Stomach smooth muscle (tissue), 2 donors: ENCODE results near the gene LENG8.
A peak's percentile ranks its signal among the peaks of the same experiment; 100 is the strongest.

Source experiments
- H3K27ac ChIP-seq: one replicate; pipeline ENCODE4 v1.7.0; 2013; ENCODE audit warnings: mild to moderate bottlenecking, low read length, inconsistent platforms
- H3K27me3 ChIP-seq, 2 donors: one replicate each; pipeline ENCODE4 v1.7.0; 2013; ENCODE audit warnings: low read length in 2 of 2; ENCODE audit not compliant: insufficient read depth in 2 of 2, control insufficient read depth in 1 of 2
- H3K36me3 ChIP-seq, 2 donors: one replicate each; pipeline ENCODE4 v1.7.0; 2013; ENCODE audit warnings: low read length in 2 of 2; ENCODE audit not compliant: control insufficient read depth in 2 of 2, insufficient read depth in 2 of 2
- H3K4me1 ChIP-seq: one replicate; pipeline ENCODE4 v1.7.0; 2013; ENCODE audit warnings: low read length; ENCODE audit not compliant: control insufficient read depth, insufficient read depth
- H3K4me3 ChIP-seq, 2 donors: one replicate each; pipeline ENCODE4 v1.7.0; 2013; ENCODE audit warnings: low read length in 2 of 2
- H3K9ac ChIP-seq, 2 donors: one replicate each; pipeline ENCODE4 v1.7.0; 2013; ENCODE audit warnings: low read length in 2 of 2, mild to moderate bottlenecking in 1 of 2
- H3K9me3 ChIP-seq, 2 donors: one replicate each; pipeline ENCODE4 v1.7.0; 2013; ENCODE audit warnings: low read length in 2 of 2; ENCODE audit not compliant: control insufficient read depth in 2 of 2
- donor health status: healthy.
- donor health status: Pancreatic carcinoma.

The LENG8 gene

GRCh38 chr19:54431255-54431838 is 17.7 kb upstream of the LENG8 start:
- Histone ChIP-seq H3K27me3 (peaks cover 32 to 54% of the 10 kb centered on the region in 2 donors), H3K9ac (no peak overlapping the region), H3K27ac (no peak overlapping the region), H3K4me3 (peak overlapping the region in 1 of 2 donors; percentile 22), H3K36me3 (no peaks in the 10 kb centered on the region), H3K9me3 (no peaks in the 10 kb centered on the region), H3K4me1 (peaks cover 30% of the 10 kb centered on the region)

- no peak overlapping the region for H3K27ac ChIP-seq
- no peak overlapping the region for H3K4me3 ChIP-seq
- peaks cover 29 to 50% of the 10 kb centered on the region in 2 donors for H3K27me3 ChIP-seq
- no peaks in the 10 kb centered on the region for H3K36me3 ChIP-seq
- H3K9me3 ChIP-seq, result no peaks in the 10 kb centered on the region
- H3K4me1 ChIP-seq, result peaks cover 33% of the 10 kb centered on the region
- no peak overlapping the region for H3K9ac ChIP-seq
Measured at GRCh38 chr19:54432144-54432738, 16.8 kb upstream of the LENG8 start.

- Histone ChIP-seq H3K36me3 (no peaks in the 10 kb centered on the region), H3K4me1 (peaks cover 33% of the 10 kb centered on the region), H3K27ac (no peak overlapping the region), H3K4me3 (no peak overlapping the region), H3K9ac (no peak overlapping the region), H3K9me3 (no peaks in the 10 kb centered on the region), H3K27me3 (peaks cover 22 to 48% of the 10 kb centered on the region in 2 donors)
Measured at GRCh38 chr19:54433697-54434096, 15.3 kb upstream of the LENG8 start.

GRCh38 chr19:54434112-54434872 is 14.7 kb upstream of the LENG8 start:
- Histone ChIP-seq H3K4me3 (no peak overlapping the region), H3K4me1 (peaks cover 33% of the 10 kb centered on the region), H3K36me3 (no peaks in the 10 kb centered on the region), H3K27ac (no peak overlapping the region), H3K27me3 (peaks cover 17 to 42% of the 10 kb centered on the region in 2 donors), H3K9ac (no peak overlapping the region), H3K9me3 (no peaks in the 10 kb centered on the region)

DNA sequence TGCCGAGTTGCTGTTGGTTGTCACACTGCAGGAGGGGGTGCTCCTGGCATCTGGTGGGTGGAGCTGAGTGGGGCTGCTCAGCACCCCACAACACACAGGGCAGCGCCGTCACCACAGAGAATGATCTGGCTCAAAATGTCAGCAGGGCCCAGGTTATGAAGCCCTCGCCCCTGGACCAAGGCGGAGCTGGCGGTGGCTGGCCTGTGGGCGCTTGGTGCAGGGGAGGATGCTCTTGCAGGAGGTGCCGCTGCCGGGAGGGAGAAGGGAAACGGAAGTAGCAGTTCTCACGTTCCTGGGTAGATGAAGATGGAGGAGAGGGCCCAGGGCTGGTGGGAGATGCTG is 14.2 kb upstream of the LENG8 start:
- H3K4me1 ChIP-seq, result peaks cover 33% of the 10 kb centered on the region
- H3K27me3 ChIP-seq, result peaks cover 12 to 37% of the 10 kb centered on the region in 2 donors
- no peak overlapping the region for H3K4me3 ChIP-seq
- no peaks in the 10 kb centered on the region for H3K36me3 ChIP-seq
- H3K9ac ChIP-seq, result no peak overlapping the region
- H3K9me3 ChIP-seq, result no peaks in the 10 kb centered on the region
- no peak overlapping the region for H3K27ac ChIP-seq

DNA sequence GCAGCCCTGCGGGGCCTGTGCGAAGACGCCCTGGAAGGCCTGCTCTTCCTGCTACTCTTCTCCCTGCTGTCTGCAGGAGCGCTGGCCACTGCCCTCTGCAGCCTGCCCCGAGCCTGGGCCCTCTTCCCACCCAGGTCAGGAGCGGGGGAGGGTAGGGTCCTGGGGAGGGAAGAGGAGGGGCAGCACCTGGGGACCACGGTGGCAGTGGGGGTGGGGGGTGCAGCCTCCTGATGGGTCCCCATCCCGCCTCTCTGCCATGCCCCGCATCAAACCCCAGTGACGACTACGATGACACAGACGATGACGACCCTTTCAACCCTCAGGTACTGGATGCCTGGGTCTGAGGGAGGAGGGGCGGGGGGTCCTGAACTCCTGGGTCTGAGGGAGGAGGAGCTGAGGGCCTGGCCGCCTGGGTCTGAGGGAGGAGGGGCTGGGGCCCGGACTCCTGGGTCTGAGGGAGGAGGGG is 13.4 kb upstream of the LENG8 start:
- Histone ChIP-seq H3K27me3 (peaks cover 8 to 32% of the 10 kb centered on the region in 2 donors), H3K4me1 (peaks cover 27% of the 10 kb centered on the region), H3K9ac (no peak overlapping the region), H3K9me3 (no peaks in the 10 kb centered on the region), H3K36me3 (no peaks in the 10 kb centered on the region), H3K27ac (no peak overlapping the region), H3K4me3 (no peak overlapping the region)

- no peaks in the 10 kb centered on the region for H3K9me3 ChIP-seq
- H3K4me3 ChIP-seq, result peak overlapping the region in 1 of 2 donors; percentile 35
- H3K27ac ChIP-seq, result no peak overlapping the region
- H3K4me1 ChIP-seq, result peaks cover 25% of the 10 kb centered on the region
- no peaks in the 10 kb centered on the region for H3K36me3 ChIP-seq
- peaks cover 6 to 27% of the 10 kb centered on the region in 2 donors for H3K27me3 ChIP-seq
- H3K9ac ChIP-seq, result no peak overlapping the region
Measured at GRCh38 chr19:54436031-54436523, 12.9 kb upstream of the LENG8 start.

GRCh38 chr19:54436628-54437252 is 12.3 kb upstream of the LENG8 start:
- H3K27ac ChIP-seq, result no peak overlapping the region
- H3K9me3 ChIP-seq, result no peaks in the 10 kb centered on the region
- peaks cover 22% of the 10 kb centered on the region for H3K4me1 ChIP-seq
- H3K27me3 ChIP-seq, result peaks cover 2 to 20% of the 10 kb centered on the region in 2 donors
- no peak overlapping the region for H3K9ac ChIP-seq
- no peaks in the 10 kb centered on the region for H3K36me3 ChIP-seq
- no peak overlapping the region for H3K4me3 ChIP-seq

DNA sequence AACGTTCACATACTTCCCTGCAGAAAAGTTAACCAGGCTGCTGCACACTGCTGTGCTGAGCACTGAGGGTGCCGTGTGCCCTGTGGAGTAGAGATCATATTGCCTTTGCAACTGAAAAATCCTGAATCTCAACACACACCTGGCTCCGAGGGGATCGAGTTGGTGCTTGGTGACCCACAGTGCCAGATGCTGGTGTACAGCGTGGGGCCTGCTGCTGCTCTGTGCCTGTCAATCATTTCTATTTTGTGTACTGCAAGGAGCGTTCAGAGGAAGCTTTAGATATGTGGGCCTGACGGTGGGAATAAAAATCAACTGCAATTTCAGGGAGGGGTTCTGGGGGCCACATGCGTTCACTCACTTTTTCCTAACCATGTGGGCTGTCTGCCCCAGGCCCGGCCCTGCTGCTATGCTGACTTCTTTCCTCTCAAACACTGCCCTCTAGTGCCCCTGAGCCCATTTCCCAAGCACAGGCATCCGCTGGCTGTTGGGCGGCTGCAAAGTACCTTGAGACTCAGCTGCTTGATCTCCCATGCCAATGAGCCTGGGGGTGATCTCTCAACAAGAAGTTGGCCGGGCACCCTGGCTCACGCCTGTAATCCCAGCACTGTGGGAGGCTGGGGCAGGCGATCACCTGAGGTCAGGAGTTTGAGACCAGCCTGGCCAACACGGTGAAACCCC is 9.7 kb upstream of the LENG8 start:
- H3K9ac ChIP-seq, result no peak overlapping the region
- H3K4me3 ChIP-seq, result no peak overlapping the region
- H3K27ac ChIP-seq, result no peak overlapping the region
- H3K36me3 ChIP-seq, result no peaks in the 10 kb centered on the region
- H3K4me1 ChIP-seq, result peaks cover 22% of the 10 kb centered on the region
- H3K9me3 ChIP-seq, result no peaks in the 10 kb centered on the region
- peaks cover 0 to 2% of the 10 kb centered on the region in 2 donors for H3K27me3 ChIP-seq

GRCh38 chr19:54440641-54441040 is 8.4 kb upstream of the LENG8 start:
- H3K9me3 ChIP-seq, result no peaks in the 10 kb centered on the region
- H3K4me1 ChIP-seq, result peaks cover 12% of the 10 kb centered on the region
- H3K4me3 ChIP-seq, result no peak overlapping the region
- H3K9ac ChIP-seq, result no peak overlapping the region
- H3K27me3 ChIP-seq, result no peaks in the 10 kb centered on the region
- H3K27ac ChIP-seq, result no peak overlapping the region
- peaks cover 0 to 7% of the 10 kb centered on the region in 2 donors for H3K36me3 ChIP-seq
